Mucosa of descending colon (tissue), 3 donors: ENCODE results near the gene HDAC4. TPM values are rescaled to one million over a fixed set of nuclear protein-coding genes. Genes with fewer than 3 reads are reported as not detected.

Experiments
- ATAC-seq: fragments of 200-7000 bp; cut with Tn5 transposase; one replicate; pipeline ENCODE4 v1.9.1; 2020; ENCODE audit warnings: mild to moderate bottlenecking, moderate library complexity
- DNase-seq, 3 donors: peaks; one replicate each; pipeline ENCODE4 v3.0.0-alpha.2; 2020
- H3K36me3 ChIP-seq: fragments of 200-600 bp; one replicate; pipeline ENCODE4 v1.8.0; 2021; ENCODE audit warnings: low read depth, mild to moderate bottlenecking
- H3K4me1 ChIP-seq: fragments of 200-600 bp; one replicate; pipeline ENCODE4 v1.8.0; 2021; ENCODE audit warnings: low read depth, mild to moderate bottlenecking
- H3K4me3 ChIP-seq: fragments of 200-600 bp; one replicate; pipeline ENCODE4 v1.8.0; 2021; ENCODE audit warnings: mild to moderate bottlenecking
- H3K9me3 ChIP-seq: fragments of 200-600 bp; one replicate; pipeline ENCODE4 v1.8.0; 2021; ENCODE audit warnings: mild to moderate bottlenecking
- CTCF ChIP-seq: fragments of 200-600 bp; IDR thresholded peaks from one replicate; pipeline ENCODE4 v1.8.0; 2022; ENCODE audit warnings: antibody characterized with exemption, mild to moderate bottlenecking
- intact Hi-C, 2 donors: fragments of 100-400 bp; cut with DNase I in 1 of 2; cut with micrococcal nuclease in 1 of 2; formaldehyde crosslinking; loops; one replicate each; pipeline versions ENCODE4 v1.11.0 to v1.11.1; 2022; cut with DNase I, micrococcal nuclease
- microRNA-seq: library from miRNA; unstranded; fragments of <30 nt; microRNA quantifications from one replicate; pipeline ENCODE4, GENCODE V29; 2019
- total RNA-seq, 3 donors: library from RNA; stranded (reverse); fragmentation: NEBNext Ultra II Directional in 2 of 3; extraction: Animal tissue kit (Norgen Biotek cat#: 25700) in 2 of 3; gene quantifications; one replicate each; pipeline versions ENCODE4 v1.2.1 to v1.2.4, GENCODE V29; 2021 to 2023
- donor health status: DM: no; HTN: no; CAD: no; lungs with moderate emphysema.
- donor health status: DM: no; HTN: no; CAD: no.
- donor health status: DM: no; HTN: yes; CAD: no.

Gene HDAC4
- total RNA-seq, 3 donors from 2014 or later: 41.4 to 147 (median 44.0) TPM

GRCh38 chr2:239000500-239001073 is 400.2 kb downstream of the HDAC4 start:
- intact Hi-C loops: no loop called here
- no peak for DNase-seq
- H3K9me3 ChIP-seq: peaks cover 2% of the 10 kb centered on the region
- ATAC-seq: no peak
- H3K36me3 ChIP-seq: no peaks in the 10 kb centered on the region
- no peak overlapping the region for H3K4me3 ChIP-seq
- no peak for TF ChIP-seq CTCF
- no peaks in the 10 kb centered on the region for H3K4me1 ChIP-seq

DNA sequence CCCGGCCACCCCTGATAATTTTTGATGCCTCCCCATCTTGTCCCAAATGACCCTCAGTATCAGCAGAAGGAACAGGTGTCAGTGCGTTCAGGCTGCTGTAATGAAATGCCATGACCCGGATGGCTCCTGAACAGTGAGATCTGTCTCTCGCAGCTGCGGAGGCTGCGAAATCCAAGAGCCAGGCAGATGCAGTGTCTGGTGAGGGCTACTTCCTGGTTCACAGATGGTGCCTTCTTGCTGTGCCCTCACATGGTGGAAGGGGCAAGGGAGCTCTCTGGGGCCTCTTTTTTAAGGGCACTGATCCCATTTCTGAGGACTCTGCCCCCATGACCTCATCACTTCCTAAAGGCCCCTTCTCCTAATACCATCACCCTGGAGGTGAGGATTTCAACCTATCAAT is 400.7 kb downstream of the HDAC4 start:
- DNase-seq (no peak), ATAC-seq (no peak)
- H3K4me3 ChIP-seq: no peak overlapping the region
- H3K36me3 ChIP-seq: no peaks in the 10 kb centered on the region
- H3K4me1 ChIP-seq: no peaks in the 10 kb centered on the region
- peaks cover 2% of the 10 kb centered on the region for H3K9me3 ChIP-seq
- no peak for TF ChIP-seq CTCF
- intact Hi-C loops: no loop called here

GRCh38 chr2:238999291-238999741 is 401.5 kb downstream of the HDAC4 start:
- H3K4me3 ChIP-seq: no peak overlapping the region
- DNase-seq (no peak), ATAC-seq (no peak)
- no peaks in the 10 kb centered on the region for H3K36me3 ChIP-seq
- peaks cover 2% of the 10 kb centered on the region for H3K9me3 ChIP-seq
- intact Hi-C loops: no loop called here
- TF ChIP-seq CTCF: no peak
- H3K4me1 ChIP-seq: no peaks in the 10 kb centered on the region

DNA sequence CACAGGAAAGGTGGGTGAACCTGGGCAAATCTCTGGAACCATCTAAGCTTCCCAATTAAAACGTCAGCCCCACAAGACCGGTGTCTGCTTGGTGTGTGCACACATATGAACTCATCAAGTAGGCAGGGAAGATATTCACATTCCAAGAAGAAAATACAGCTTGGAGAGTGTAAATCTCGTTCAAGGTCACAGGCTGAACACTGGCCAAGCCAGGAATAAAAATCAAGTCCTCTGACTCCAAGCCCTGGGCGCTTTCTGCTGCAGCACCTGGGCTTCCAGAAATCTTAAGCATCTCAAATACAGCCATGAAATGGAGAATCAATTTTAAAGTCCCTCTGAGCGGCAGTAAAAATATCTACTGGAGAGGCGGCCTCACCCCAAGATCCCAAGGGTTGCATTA is 402.0 kb downstream of the HDAC4 start:
- DNase-seq: no peak
- ATAC-seq: no peak
- H3K36me3 ChIP-seq: no peaks in the 10 kb centered on the region
- peaks cover 2% of the 10 kb centered on the region for H3K9me3 ChIP-seq
- intact Hi-C loops: no loop called here
- no peak for TF ChIP-seq CTCF
- no peaks in the 10 kb centered on the region for H3K4me1 ChIP-seq
- no peak overlapping the region for H3K4me3 ChIP-seq

Small RNAs within 50 kb of the gene (microRNA-seq; reads per million reads assigned to microRNA genes)
- not detected for gene MIR2467
- not detected for gene MIR4269
- gene MIR4440: not detected
- not detected for gene MIR4441
